Left ventricle myocardium inferior (tissue), 1 donor: ENCODE results near the gene TDP2. TPM values are rescaled to one million over a fixed set of nuclear protein-coding genes. Genes with fewer than 3 reads are reported as not detected.

Source experiments
- DNase-seq: peaks from one replicate; pipeline ENCODE4 v3.0.0-alpha.2; 2020
- H3K27ac ChIP-seq: fragments of 200-600 bp; replicated peaks from 2 replicates; pipeline ENCODE4 v1.8.0; 2021
- H3K27me3 ChIP-seq: fragments of 200-600 bp; 2 replicates; pipeline ENCODE4 v1.8.0; 2021; ENCODE audit warnings: low read depth
- H3K36me3 ChIP-seq: fragments of 200-600 bp; 2 replicates; pipeline ENCODE4 v1.8.0; 2021
- H3K4me1 ChIP-seq: fragments of 200-600 bp; 2 replicates; pipeline ENCODE4 v1.8.0; 2021
- H3K4me3 ChIP-seq: fragments of 200-600 bp; 2 replicates; pipeline ENCODE4 v1.8.0; 2021; ENCODE audit warnings: mild to moderate bottlenecking, moderate library complexity
- H3K9me3 ChIP-seq: fragments of 200-600 bp; replicated peaks from 2 replicates; pipeline ENCODE4 v1.8.0; 2021
- intact Hi-C: fragments of 100-400 bp; cut with micrococcal nuclease; formaldehyde crosslinking; loops from one replicate; pipeline ENCODE4 v1.11.0; 2022
- total RNA-seq: library from RNA; stranded (reverse); fragmentation: NEBNext Ultra II Directional; extraction: Animal tissue kit (Norgen Biotek cat#: 25700); gene quantifications from one replicate; pipeline ENCODE4 v1.2.1, GENCODE V29; 2021
- TF ChIP-seq, protein P1 (sequence below): fragments of 200-600 bp; IDR thresholded peaks from 2 replicates; pipeline ENCODE4 v1.8.0; 2021; ENCODE audit warnings: antibody characterized with exemption, mild to moderate bottlenecking, borderline replicate concordance
- donor health status: DM: no; HTN: yes; CAD: no; lungs with severe emphysema.

The TDP2 gene
- total RNA-seq, 1 donor from 2014 or later, result 22.1 TPM

DNA sequence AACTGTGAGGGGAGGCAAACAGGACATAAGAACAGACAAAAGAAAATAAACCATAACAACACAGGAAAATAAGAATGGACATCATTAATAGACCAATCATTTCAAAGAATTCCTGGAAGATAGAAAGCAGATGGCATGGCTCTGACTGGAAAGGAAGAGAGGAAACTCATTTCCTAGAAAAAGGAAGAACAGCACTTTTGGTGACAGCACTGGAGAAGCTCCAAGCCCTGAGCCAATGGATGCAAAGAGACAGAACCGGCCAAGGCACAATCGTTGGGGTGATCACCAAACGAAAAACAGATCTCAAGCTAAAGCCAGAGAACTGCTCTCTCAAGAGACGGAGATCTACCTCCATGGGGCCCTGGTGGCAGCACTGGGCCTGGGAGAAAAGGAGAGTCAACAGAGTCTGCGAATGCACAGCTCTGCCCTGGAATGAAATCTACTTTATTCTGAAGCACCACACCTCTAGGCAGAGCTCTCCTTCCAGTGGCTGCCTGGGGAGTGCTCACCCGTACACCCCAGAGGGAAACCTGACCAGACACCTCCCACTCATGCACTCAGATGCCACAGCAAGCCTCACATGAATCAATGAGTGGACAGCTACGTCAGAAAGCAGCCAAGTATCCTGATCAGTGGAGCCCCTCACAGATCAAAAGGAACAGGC lies 44.9 kb downstream of the TDP2 start:
- intact Hi-C loops, result no loop called here
- TF ChIP-seq, protein P1, sequence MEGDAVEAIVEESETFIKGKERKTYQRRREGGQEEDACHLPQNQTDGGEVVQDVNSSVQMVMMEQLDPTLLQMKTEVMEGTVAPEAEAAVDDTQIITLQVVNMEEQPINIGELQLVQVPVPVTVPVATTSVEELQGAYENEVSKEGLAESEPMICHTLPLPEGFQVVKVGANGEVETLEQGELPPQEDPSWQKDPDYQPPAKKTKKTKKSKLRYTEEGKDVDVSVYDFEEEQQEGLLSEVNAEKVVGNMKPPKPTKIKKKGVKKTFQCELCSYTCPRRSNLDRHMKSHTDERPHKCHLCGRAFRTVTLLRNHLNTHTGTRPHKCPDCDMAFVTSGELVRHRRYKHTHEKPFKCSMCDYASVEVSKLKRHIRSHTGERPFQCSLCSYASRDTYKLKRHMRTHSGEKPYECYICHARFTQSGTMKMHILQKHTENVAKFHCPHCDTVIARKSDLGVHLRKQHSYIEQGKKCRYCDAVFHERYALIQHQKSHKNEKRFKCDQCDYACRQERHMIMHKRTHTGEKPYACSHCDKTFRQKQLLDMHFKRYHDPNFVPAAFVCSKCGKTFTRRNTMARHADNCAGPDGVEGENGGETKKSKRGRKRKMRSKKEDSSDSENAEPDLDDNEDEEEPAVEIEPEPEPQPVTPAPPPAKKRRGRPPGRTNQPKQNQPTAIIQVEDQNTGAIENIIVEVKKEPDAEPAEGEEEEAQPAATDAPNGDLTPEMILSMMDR, result no peak
- Histone ChIP-seq H3K4me3 (no peak overlapping the region), H3K36me3 (no peaks in the 10 kb centered on the region), H3K27me3 (no peaks in the 10 kb centered on the region), H3K9me3 (no peaks in the 10 kb centered on the region), H3K27ac (no peak overlapping the region), H3K4me1 (no peaks in the 10 kb centered on the region)
- no peak for DNase-seq

DNA sequence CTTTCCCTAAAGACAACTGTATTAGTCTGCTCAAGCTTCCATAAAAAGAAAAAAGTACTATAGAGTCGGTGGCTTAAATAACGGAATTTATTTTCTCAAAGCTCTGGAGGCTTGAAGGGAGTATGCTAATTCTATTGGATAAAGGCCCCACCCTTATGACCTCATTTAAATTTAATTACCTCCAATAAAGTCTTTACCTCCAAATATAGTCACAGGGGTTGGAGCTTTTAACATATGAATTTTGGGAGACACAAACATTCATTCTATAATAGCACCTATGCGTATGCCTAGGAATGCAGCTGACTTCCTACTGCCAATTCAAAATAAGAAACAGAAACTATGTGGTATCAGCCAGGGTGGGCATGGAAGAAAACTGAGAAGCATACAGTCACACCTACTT lies 46.1 kb downstream of the TDP2 start:
- peaks cover 8% of the 10 kb centered on the region for H3K27me3 ChIP-seq
- H3K27ac ChIP-seq, result no peak overlapping the region
- DNase-seq, result no peak
- H3K9me3 ChIP-seq, result no peaks in the 10 kb centered on the region
- TF ChIP-seq, protein P1, result no peak
- no peak overlapping the region for H3K4me3 ChIP-seq
- intact Hi-C loops, result no loop called here
- H3K4me1 ChIP-seq, result no peaks in the 10 kb centered on the region
- H3K36me3 ChIP-seq, result no peaks in the 10 kb centered on the region

DNA sequence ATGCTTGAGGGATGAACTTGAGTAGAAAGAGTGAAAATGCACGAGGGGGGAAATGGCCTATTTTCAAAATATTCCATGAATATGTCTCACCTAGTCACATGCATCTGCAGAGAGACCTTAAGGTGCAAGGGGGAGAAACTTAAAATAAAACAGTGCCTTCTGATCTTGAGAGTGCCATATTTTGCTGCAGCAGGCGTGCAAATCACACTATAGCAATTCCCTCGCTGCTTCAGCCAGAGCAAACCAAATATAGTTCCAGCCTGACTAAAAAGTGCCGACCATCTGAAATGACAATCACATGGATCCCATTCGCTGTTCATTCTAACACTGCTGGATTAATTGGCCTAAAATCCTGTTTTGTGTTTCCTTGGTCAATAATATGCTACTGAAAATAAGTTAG lies 47.0 kb downstream of the TDP2 start:
- Histone ChIP-seq H3K4me1 (no peaks in the 10 kb centered on the region), H3K27me3 (peaks cover 16% of the 10 kb centered on the region), H3K4me3 (no peak overlapping the region), H3K36me3 (no peaks in the 10 kb centered on the region), H3K9me3 (no peaks in the 10 kb centered on the region), H3K27ac (no peak overlapping the region)
- no peak for DNase-seq
- intact Hi-C loops, result no loop called here
- TF ChIP-seq, protein P1, result no peak

DNA sequence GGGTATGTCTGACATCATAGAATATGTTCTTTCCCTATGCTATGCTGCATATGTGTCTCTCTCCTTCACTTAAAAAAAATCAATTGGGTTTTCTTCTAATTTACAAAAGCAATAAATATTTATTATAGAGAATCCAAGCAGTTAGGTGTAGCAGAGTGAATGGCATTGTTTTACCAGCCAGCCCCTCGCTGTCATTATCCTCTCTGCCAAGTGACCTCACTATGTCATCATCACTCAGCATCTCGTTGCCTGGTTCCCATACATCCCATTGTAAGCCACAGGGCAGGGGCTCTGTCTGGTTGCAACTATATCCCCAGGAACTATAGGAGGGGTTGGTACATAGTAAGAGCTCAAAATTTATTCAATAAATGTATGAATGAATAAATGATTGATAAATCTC lies 52.1 kb downstream of the TDP2 start:
- intact Hi-C loops, result no loop called here
- Histone ChIP-seq H3K27ac (no peak overlapping the region), H3K4me1 (no peaks in the 10 kb centered on the region), H3K27me3 (peaks cover 35% of the 10 kb centered on the region), H3K9me3 (no peaks in the 10 kb centered on the region), H3K36me3 (no peaks in the 10 kb centered on the region), H3K4me3 (no peak overlapping the region)
- TF ChIP-seq, protein P1, result no peak
- no peak for DNase-seq

DNA sequence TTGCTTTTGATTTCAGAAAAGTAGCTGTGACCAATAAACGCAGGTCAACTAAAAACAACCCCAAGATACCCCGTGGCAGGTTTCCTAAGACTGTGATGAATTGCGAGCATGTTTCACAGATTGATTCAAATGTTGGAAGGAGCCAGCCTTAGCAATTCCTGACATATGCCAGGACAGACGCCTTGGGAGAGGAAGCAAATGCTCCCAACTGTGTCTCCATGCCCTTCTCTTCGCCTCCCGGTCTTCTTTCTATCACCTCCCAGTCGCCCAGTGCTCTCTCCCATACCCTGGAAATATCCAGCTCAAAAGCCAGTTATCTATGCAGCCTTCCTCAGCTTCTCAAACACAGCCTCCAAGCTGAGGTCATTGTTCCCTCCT lies 52.7 kb downstream of the TDP2 start:
- Histone ChIP-seq H3K36me3 (no peaks in the 10 kb centered on the region), H3K27ac (no peak overlapping the region), H3K27me3 (peaks cover 35% of the 10 kb centered on the region), H3K4me1 (no peaks in the 10 kb centered on the region), H3K4me3 (no peak overlapping the region), H3K9me3 (no peaks in the 10 kb centered on the region)
- no peak for DNase-seq
- intact Hi-C loops, result no loop called here
- TF ChIP-seq, protein P1, result no peak
